DMS 273 treated with DMSO at 0.1 percent for 48 hours (cell line): ENCODE data around the gene CDH24.

ENCODE experiments used
- DNase-seq: peaks from one replicate; lab custom pipeline; 2025; lab: John Stamatoyannopoulos, UW

The CDH24 gene

GRCh38 chr14:23066368-23066767, 9.0 kb upstream of the CDH24 start:
- DNase-seq = no peak

- no peak for DNase-seq
These were observed 6.3 kb upstream of the CDH24 start for GRCh38 chr14:23063601-23064000.

GRCh38 chr14:23062002-23062401, 4.7 kb upstream of the CDH24 start:
- no peak for DNase-seq

GRCh38 chr14:23060536-23061260, 3.4 kb upstream of the CDH24 start:
- DNase-seq = no peak

GRCh38 chr14:23058654-23059504, 1.6 kb upstream of the CDH24 start:
- DNase-seq = no peak

GRCh38 chr14:23057757-23058653, 685 bp upstream of the CDH24 start:
- DNase-seq = no peak

- no peak for DNase-seq
These were observed 970 bp downstream of the CDH24 start for GRCh38 chr14:23056145-23056955.

GRCh38 chr14:23055621-23056144, 1.6 kb downstream of the CDH24 start:
- DNase-seq = no peak

- DNase-seq = no peak
These were observed 2.2 kb downstream of the CDH24 start for GRCh38 chr14:23055147-23055550.

GRCh38 chr14:23054000-23054811, 3.1 kb downstream of the CDH24 start:
- no peak for DNase-seq

GRCh38 chr14:23053426-23053825, 3.9 kb downstream of the CDH24 start:
- no peak for DNase-seq

GRCh38 chr14:23052671-23053070, 4.6 kb downstream of the CDH24 start:
- DNase-seq = no peak

GRCh38 chr14:23052182-23052623, 5.1 kb downstream of the CDH24 start:
- no peak for DNase-seq

- DNase-seq = no peak
These were observed 5.9 kb downstream of the CDH24 start for GRCh38 chr14:23051141-23052057.

- DNase-seq = no peak
These were observed 8.3 kb downstream of the CDH24 start for GRCh38 chr14:23049011-23049410.

GRCh38 chr14:23047751-23048693, 9.3 kb downstream of the CDH24 start:
- no peak for DNase-seq

GRCh38 chr14:23047034-23047634, 10.2 kb downstream of the CDH24 start:
- no peak for DNase-seq
